22Rv1 (cell line): Measurements from ENCODE around the gene UBQLN4.

Source experiments
- ZFX ChIP-seq: fragments of 450-650 bp; IDR thresholded peaks from 2 replicates; pipeline ENCODE4 v1.6.1; 2017; ENCODE audit warnings: antibody characterized with exemption, borderline replicate concordance
- TF ChIP-seq, protein P1 (sequence below): fragments of 450-650 bp; IDR thresholded peaks from 2 replicates; pipeline ENCODE4 v1.5.1; 2017; ENCODE audit warnings: mild to moderate bottlenecking

DNA sequence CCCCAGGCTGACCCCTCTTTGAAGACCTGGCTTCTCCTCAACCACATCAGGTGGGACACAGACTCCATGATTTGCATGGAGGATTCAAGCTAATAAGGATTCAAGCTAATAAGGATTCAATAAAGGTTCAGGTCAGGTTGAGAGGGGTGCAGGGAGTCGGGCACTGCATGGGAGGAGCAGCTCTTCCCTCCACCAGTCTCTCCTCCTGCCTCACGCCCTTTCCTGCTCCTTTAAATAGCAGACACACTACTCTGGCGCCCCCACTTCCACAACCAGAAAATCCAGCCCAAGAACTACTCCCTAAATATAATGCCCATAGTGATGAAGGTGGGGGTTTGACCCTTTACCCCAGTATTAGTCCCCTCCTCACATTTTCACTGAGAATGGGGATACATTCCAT lies 21.6 kb upstream of the UBQLN4 start:
- TF ChIP-seq, protein P1, sequence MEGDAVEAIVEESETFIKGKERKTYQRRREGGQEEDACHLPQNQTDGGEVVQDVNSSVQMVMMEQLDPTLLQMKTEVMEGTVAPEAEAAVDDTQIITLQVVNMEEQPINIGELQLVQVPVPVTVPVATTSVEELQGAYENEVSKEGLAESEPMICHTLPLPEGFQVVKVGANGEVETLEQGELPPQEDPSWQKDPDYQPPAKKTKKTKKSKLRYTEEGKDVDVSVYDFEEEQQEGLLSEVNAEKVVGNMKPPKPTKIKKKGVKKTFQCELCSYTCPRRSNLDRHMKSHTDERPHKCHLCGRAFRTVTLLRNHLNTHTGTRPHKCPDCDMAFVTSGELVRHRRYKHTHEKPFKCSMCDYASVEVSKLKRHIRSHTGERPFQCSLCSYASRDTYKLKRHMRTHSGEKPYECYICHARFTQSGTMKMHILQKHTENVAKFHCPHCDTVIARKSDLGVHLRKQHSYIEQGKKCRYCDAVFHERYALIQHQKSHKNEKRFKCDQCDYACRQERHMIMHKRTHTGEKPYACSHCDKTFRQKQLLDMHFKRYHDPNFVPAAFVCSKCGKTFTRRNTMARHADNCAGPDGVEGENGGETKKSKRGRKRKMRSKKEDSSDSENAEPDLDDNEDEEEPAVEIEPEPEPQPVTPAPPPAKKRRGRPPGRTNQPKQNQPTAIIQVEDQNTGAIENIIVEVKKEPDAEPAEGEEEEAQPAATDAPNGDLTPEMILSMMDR, result no peak
- TF ChIP-seq ZFX, result no peak
